CD4-positive, alpha-beta T cell treated with Interleukin-4 for 1 hour (primary cell): ENCODE measurements around the gene RLF.
A peak's percentile ranks its signal among the peaks of the same experiment; 100 is the strongest.

ENCODE experiments used
- DNase-seq, 2 donors: peaks; one replicate each; pipeline ENCODE4 v3.0.0-alpha.2; 2020 to 2022

Gene RLF

GRCh38 chr1:40244138-40244744 lies 83.1 kb downstream of the RLF start:
- no peak for DNase-seq

- DNase-seq, result no peak
Observed at GRCh38 chr1:40245686-40246085, 84.5 kb downstream of the RLF start.

GRCh38 chr1:40247655-40248054 lies 86.5 kb downstream of the RLF start, which contains the start of gene TMCO2:
TSS of gene TMCO2 (plus strand) at chr1:40247937. CDS start at chr1:40247994, 57 bp downstream.
- DNase-seq, result no peak

GRCh38 chr1:40248412-40248811 lies 87.2 kb downstream of the RLF start:
- DNase-seq, result no peak

- DNase-seq, result no peak
Observed at GRCh38 chr1:40251456-40251855, 90.3 kb downstream of the RLF start.

- DNase-seq, result no peak
Observed at GRCh38 chr1:40252601-40253000, 91.4 kb downstream of the RLF start.

- no peak for DNase-seq
Observed at GRCh38 chr1:40255231-40255630, 94.0 kb downstream of the RLF start.

- no peak for DNase-seq
Observed at GRCh38 chr1:40256401-40257084, 95.4 kb downstream of the RLF start.

- no peak for DNase-seq
Observed at GRCh38 chr1:40257313-40257687, 96.1 kb downstream of the RLF start.

GRCh38 chr1:40257688-40258444 lies 96.7 kb downstream of the RLF start, which contains the start of gene ZMPSTE24:
TSS of gene ZMPSTE24 (plus strand) at chr1:40258236. CDS start at chr1:40258272, 36 bp downstream.
- peak; percentile 98 to 99 for DNase-seq

GRCh38 chr1:40258445-40258769 lies 97.2 kb downstream of the RLF start:
- no peak for DNase-seq

GRCh38 chr1:40264354-40264781 lies 103.2 kb downstream of the RLF start:
- DNase-seq, result no peak

- DNase-seq, result no peak
Observed at GRCh38 chr1:40265298-40265697, 104.1 kb downstream of the RLF start.

- DNase-seq, result no peak
Observed at GRCh38 chr1:40265919-40266318, 104.7 kb downstream of the RLF start.

- DNase-seq, result no peak
Observed at GRCh38 chr1:40266786-40267535, 105.8 kb downstream of the RLF start.

GRCh38 chr1:40267767-40268187 lies 106.6 kb downstream of the RLF start:
- no peak for DNase-seq

GRCh38 chr1:40268211-40268610 lies 107.0 kb downstream of the RLF start:
- DNase-seq, result no peak

- no peak for DNase-seq
Observed at GRCh38 chr1:40270152-40270834, 109.1 kb downstream of the RLF start.

- no peak for DNase-seq
Observed at GRCh38 chr1:40272653-40273213, 111.5 kb downstream of the RLF start.

GRCh38 chr1:40273547-40274166 lies 112.5 kb downstream of the RLF start:
- DNase-seq, result no peak

- DNase-seq, result no peak
Observed at GRCh38 chr1:40274331-40274730, 113.1 kb downstream of the RLF start.

- no peak for DNase-seq
Observed at GRCh38 chr1:40276122-40276521, 114.9 kb downstream of the RLF start.
